Hepatocyte (in vitro differentiated cells): ENCODE measurements around the gene PLCB4.

Experiments used
- EZH2 ChIP-seq: fragments of 200-600 bp; sonication (generic); IDR thresholded peaks from 2 replicates; pipeline ENCODE4 v1.6.1; 2016; ENCODE audit warnings: antibody characterized with exemption, mild to moderate bottlenecking, borderline replicate concordance
- EZH2phosphoT487 ChIP-seq: fragments of 200-600 bp; sonication (generic); IDR thresholded peaks from one replicate; pipeline ENCODE4 v1.6.1; 2018; ENCODE audit warnings: antibody characterized with exemption, mild to moderate bottlenecking, low read depth, moderate library complexity; ENCODE audit not compliant: unreplicated experiment, severe bottlenecking
- TF ChIP-seq, protein P1 (sequence below): fragments of 200-600 bp; sonication (generic); IDR thresholded peaks from 2 replicates; pipeline ENCODE4 v1.5.1; 2016; ENCODE audit warnings: antibody characterized with exemption, mild to moderate bottlenecking; ENCODE audit not compliant: poor library complexity

DNA sequence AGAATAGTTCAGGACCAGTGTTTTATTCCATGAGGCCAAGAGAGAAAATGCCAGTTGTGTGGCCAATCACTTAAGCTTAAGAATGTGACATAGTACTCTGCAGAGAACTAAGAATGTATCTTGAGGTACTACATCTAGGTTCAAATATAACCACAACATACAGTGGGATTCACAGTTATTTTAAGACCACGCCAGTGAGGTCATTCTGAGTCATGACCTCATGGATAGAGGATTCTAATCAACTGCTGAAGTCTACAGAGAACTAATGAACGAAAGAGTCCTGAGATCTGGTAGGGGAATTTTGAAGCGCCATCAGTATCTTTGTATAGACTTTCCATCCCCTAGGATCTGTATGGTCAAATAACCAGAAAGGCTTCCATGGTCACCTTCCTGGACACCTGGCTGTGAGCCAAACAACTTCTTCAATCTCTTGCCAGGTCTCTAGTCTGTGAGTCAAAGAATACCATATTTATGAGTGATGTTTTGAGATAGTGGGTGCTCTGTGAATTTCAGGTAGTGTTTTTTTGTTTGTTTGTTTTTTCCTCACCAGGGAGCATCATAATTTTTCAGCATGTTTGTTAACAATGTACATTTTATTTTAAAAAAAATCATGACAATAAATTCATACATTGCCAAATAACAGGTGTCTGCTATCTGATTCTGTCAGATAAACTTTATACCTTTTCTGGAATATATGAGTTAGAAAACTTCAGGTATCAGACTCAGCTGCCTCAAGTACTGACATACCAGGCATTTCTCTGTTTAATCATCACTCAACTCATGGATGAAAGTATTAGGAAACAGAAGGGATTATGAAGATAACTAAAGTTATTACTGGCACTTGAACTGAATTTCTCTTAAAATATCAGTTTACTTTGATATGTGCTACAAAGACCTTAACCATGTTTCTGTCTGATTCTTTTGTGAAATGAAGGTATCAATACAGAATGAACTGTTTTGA lies 217.9 kb downstream of the PLCB4 start:
- TF ChIP-seq EZH2phosphoT487 = no peak
- TF ChIP-seq EZH2 = no peak
- TF ChIP-seq, protein P1, sequence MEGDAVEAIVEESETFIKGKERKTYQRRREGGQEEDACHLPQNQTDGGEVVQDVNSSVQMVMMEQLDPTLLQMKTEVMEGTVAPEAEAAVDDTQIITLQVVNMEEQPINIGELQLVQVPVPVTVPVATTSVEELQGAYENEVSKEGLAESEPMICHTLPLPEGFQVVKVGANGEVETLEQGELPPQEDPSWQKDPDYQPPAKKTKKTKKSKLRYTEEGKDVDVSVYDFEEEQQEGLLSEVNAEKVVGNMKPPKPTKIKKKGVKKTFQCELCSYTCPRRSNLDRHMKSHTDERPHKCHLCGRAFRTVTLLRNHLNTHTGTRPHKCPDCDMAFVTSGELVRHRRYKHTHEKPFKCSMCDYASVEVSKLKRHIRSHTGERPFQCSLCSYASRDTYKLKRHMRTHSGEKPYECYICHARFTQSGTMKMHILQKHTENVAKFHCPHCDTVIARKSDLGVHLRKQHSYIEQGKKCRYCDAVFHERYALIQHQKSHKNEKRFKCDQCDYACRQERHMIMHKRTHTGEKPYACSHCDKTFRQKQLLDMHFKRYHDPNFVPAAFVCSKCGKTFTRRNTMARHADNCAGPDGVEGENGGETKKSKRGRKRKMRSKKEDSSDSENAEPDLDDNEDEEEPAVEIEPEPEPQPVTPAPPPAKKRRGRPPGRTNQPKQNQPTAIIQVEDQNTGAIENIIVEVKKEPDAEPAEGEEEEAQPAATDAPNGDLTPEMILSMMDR = no peak
